HG03045 (cell line): Measurements from ENCODE around the gene NPHP4.

Experiments used
- ATAC-seq: cut with Tn5 transposase; IDR thresholded peaks from one replicate; pipeline ENCODE4 v1.9.1; 2021; ENCODE audit warnings: mild to moderate bottlenecking, moderate library complexity; ENCODE audit not compliant: unreplicated experiment

NPHP4 gene

DNA sequence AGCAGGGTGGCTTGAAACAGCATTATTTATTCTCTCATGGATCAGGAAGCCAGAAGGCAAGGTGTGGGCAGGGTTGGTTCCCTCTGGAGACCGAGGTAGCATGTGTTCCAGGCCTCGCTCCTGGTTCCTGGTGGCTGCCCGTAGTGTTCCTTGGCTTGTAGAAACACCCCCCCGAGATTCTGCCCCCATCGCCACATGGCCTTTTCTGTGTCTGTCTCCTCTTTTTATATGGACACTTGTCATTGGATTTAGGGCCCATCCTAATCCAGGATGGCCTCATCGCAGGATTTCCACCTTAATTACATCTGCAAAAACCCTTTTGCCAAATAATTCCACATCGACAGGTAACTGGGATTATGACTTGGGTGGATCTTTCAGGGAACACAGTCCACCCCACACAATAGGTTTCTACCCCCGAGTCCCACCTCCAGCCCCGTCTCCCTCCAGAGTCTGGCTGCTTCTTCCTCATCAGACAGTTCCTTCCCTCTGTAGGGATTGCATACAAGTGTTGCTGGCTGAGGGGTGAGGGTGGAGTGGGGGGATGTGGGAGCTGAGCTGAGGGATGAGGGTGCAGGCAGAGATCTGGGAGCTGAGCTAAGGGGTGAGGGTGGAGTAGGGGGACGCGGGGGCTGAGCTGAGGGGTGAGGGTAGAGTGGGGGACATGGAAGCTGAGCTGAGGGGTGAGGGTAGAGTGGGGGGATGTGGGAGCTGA lies 12.3 kb upstream of the NPHP4 start:
- no peak for ATAC-seq

DNA sequence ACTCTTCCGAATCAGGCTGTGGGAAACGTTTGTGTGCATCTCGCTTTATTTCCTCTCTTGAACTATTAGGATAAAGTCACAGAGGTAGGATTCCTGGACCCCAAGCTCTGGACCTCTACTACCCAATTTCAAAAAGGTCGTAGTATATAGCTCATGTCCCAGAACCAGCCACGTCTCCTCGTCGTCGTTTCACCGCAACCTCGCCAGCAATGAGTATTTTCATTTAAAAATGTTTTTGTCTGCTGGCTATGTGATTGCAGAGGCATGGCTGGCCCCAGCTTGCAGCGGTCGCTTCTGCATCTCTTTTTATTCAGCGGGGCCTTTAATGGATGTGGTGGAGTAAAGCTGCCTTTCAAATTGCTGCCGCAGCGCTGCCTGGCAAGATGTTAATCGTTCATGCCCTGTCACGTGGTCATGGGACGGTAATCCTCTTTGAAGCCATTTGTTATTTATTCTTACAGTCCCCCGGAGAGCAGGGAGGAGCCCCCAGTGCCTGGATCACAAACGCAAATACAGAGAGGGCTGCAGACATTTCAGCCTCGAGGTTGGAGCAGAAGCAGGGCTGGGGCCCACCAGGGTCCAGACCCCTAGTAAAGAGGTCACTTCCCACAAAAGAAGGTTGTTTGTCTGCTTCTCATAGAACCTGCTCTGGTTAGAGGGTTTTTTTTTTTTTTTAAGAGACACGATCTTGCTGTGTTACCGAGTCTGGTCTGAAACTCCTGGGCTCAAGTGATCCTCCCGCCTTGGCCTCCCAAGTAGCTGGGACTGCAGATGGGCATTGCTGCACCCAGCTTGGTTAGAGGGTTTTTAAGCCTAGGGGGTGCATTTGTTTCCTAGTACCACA lies 11.6 kb upstream of the NPHP4 start:
- ATAC-seq = no peak

DNA sequence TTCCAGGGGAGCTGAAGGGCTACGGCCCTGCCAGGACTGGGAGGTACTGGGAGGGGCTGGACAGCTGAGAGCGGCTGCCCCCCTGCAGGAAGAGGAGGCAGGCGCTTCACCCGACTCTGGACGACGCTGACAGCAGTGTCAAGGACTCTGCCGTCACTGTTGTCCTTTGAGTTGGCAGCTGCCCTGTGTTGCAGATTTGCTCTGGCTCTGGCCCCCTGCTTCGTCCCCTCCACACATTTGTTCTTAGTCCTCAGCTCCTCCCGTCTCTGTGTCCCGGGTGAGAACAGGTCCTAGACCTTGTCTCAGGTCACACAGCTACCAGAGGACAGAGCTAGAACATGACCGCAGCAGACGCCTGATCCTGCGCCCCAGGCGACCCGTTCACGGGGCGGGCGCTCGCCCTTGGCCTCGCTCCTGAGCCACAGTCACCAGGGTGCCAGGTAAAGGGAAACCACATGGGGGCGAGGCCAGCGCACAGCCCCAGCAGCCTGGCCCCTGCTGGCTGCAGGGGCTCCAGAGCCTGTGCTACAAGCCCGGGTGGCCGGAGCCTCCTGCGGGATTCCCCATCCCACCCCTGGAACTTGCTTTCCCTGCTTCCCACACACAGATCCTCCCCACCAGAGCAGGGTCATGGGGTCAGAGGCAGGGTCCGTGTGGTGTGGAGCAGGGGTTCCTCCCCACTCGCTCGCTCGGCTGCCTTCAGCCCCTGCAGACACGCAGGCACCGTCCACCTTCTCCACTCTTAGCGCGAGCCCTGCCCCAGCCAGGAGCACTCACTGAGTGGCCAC lies 10.7 kb upstream of the NPHP4 start:
- ATAC-seq = no peak

DNA sequence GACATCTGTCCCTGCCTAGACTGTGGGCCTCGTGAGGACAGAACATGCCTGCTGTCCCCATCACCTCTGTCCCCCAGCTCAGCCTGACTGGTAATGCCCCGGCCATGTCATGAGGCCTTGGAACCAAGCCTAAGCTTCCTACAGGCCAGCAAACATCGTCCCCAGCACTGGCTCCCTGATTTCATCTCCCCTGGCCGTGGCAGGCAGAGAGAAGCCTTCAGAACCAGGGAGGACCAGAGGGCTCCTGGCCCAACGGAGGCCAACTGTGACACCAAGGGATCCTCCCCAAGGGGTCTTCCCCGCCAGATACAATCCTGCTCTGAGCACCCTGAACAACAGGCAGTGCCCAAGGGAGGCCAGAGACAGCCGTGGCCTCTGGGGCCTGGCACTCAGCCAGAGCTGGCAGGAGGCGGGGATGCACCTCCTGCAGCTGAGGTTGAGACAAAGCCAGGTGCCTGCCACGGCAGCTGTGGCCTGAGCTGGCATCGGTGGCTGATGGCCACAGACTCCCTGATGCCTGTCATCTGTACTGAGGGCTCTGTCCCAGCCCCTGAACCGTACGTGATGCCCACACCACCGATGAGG lies 9.9 kb upstream of the NPHP4 start:
- ATAC-seq = no peak

DNA sequence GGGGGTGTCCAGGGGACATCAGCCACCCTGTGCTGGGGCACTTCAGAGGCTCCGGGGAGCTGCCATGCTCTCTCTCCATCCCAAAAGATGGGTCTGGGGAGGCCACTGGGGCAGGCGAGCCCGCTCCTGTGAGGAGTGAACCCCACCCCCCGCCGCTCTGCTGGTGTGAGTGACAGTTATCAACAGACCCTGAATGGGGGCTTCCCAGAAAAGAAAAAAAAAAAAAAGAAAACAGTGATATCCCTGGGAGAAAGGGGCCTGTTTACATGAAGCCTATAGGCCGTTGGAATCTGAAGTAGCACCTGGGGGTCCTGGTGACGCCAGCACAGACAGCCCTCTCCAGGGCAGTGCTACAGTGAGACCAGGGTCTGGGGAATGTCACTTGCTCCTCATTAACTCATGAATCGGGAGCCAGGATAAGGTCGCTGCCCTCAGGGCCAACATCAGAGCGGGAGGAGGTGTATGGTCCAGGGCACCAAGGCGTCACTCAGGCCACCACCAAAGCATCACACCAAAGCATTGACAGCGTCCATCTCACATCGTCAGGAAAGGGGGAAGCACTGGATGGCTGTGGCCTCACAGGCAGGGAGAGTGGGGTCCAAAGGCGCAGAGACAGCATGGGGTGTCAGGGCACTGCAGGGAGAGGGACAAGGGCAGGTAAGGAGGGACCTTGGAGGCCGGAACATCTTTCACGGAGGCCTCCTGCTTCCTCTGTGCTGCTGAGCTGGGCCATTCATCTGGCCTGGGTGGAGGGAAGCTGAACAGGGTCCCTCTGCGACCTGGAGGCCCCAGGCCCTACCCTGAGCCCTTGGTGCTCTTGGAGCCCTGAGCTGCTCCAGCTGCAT lies 8.4 kb upstream of the NPHP4 start:
- ATAC-seq = no peak

DNA sequence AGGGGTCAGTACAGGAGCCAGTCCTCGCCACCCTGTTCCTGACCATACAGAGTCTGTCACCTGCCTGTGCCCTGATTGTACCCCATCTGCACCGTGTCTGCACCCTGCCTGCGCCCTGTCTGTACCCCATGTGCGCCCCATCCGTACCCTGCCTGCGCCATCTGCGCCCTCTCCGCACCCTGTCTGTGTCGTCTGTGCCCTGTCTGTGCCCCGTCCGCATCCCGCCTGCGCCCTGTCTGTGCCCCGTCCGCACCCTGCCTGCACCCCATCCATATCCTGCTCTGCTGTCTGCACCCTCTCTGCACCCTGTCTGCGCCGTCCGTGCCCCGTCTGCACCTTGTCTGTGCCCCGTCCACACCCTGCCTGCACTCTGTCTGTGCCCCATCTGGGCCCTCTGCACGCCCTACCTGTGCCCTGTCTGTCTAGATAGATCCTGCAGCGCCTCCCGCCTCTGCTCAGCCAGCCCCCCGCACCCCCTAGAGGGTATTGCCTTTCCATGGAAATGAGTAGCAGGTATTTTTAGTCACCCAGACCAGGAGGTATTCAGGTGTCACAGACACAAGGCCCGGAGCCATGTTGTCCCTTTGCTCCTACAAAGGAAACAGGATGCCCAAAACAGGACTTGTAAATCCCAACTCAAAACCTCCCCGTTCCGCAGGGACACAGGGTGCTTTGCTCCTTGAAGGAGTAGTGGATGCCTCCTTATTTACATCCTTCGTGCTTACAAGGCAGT lies 7.7 kb upstream of the NPHP4 start:
- ATAC-seq = no peak

DNA sequence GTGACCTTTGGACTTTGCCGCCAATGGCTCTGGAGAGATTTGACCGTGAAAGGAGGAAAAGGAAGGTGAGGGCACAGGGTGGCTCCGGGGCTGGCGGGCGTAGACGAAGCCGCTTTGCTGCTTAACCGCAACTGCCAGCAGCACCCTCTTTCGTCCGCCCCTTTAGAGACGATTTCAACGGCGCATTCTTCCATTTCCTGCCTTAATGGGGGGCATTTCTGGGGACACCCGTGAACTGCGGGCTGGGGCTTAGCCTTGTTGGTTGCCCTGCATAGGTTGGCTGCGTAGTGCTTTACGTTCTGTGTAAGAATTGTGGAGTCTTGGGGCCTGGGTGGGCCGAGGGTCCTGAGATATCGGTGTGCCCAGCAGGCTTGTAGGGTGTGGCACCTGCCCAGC lies 6.7 kb upstream of the NPHP4 start:
- ATAC-seq = no peak

DNA sequence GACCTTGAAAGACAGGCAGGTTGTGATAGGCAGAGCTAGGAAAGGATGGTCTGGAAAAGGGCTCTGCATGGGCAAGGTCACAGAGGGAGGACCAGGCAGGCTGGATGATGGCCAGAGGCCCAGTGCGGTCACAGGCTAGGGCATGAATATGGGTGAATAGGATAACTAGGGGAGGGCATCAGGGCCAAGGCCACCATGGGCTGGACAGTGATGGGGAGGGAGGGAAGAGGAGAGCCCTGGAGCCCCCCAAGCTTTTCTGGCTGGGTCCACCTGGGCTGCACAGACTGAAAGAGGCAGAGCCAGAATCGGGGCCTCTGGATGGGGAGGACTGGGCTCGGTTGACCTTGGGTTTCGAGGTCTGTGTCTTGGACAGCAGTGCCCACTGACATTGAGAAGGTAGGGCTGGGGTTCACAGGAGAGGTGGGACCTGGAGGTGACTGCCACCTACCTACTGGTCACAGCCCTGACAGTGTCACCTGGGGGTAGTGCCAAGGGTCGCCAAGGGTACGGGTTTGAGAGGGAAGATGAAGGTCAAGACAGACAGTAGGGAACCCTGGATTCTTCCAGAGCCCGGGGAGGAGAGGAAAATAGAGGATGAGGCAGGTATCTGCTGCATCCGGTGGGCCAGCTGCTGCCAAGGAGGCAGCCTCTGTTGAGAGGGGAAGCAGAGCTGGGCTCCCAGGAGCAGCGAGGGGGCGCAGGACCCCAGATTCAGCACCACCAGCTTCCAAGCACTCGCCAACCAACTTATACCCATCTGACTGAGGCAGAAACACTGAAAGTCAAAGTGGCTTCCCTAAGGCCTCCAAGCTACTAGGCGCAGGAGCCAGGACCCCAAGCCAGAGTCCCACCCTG lies 6.1 kb upstream of the NPHP4 start:
- ATAC-seq = no peak

DNA sequence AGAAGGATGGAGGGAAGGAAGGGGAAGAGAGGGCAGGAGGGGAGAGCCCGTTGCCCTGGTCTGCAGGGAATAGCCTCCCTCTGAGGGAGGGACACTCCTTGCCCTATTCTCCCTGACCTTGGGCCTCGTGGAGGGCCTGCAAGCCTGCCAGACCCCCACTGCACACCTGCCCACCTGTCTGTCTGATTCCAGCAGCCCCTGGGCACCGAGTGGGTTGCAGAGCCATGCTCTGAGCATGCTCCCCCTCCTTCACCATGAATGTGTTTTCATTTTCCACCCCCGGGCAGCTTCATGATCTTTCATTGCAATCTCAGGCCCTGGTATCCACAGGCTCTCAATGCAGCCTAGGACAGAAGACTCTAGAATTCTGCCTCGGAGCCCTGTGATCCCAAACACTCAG lies 5.1 kb upstream of the NPHP4 start:
- no peak for ATAC-seq

DNA sequence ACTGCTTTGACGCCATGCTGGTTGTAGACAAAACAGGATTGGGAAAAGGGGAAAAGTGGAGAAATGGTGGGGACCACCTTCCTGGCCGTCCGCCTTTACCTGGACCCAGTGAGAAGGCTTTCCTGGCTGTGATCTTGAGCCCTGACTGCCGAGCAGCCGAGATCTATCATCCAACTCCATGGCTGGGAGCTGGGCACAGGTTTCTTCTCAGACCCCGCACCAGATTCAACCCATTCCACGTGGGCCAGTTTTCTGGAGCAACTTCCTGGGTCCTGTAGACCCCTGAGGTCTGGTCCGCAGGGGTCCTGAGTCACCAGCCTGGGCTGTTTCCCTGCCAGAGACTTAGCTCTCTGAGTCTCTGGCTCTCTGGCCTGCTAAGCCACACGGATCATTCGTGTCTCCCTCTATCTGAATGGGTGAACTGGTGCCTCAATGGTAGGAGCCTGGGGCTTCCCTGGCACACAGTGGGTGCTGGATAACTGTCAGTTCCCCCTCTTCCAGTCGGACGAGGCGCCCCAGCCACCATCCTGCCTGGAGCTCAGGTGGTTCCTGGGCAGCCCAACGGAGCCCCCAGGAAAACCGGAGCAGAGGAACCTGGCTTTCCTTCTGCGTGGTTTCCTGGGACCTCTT lies 4.5 kb upstream of the NPHP4 start:
- ATAC-seq = no peak

DNA sequence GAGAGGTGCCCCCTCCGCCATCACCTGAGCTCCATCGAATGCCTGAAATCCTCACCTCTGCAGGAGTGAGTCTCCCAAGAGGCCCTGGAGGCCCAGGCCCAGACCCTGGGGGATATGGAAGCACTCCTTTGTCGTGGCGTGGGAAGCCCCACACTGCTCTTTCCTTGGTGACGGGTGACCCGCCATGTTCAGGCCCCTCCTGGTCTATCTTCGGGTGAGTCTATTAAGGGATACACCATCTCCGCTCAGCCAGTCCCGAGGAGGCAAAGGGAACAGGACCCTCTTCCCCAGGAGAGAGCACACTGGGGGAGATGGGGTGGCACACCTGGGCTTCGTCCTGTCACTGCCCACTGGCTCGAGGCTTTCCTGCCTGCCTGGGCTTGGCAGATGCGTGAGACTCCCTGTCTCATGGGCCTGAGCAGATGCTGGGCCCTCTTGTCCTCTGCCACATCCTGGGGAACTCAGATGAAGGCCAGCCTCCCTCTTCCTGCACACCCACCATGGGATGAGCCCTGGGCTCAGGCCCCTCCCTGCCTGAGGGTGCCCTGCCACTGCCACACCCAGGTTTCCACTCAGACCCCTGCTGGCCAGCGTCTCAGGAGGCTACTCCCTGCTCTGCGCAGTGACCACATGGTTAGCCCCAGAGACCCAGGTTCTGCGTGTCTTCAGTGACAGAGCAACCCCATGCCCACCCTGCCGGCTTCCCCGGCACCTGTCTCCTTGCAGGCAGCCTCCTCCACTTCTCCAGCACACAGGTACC lies 3.8 kb upstream of the NPHP4 start:
- no peak for ATAC-seq

DNA sequence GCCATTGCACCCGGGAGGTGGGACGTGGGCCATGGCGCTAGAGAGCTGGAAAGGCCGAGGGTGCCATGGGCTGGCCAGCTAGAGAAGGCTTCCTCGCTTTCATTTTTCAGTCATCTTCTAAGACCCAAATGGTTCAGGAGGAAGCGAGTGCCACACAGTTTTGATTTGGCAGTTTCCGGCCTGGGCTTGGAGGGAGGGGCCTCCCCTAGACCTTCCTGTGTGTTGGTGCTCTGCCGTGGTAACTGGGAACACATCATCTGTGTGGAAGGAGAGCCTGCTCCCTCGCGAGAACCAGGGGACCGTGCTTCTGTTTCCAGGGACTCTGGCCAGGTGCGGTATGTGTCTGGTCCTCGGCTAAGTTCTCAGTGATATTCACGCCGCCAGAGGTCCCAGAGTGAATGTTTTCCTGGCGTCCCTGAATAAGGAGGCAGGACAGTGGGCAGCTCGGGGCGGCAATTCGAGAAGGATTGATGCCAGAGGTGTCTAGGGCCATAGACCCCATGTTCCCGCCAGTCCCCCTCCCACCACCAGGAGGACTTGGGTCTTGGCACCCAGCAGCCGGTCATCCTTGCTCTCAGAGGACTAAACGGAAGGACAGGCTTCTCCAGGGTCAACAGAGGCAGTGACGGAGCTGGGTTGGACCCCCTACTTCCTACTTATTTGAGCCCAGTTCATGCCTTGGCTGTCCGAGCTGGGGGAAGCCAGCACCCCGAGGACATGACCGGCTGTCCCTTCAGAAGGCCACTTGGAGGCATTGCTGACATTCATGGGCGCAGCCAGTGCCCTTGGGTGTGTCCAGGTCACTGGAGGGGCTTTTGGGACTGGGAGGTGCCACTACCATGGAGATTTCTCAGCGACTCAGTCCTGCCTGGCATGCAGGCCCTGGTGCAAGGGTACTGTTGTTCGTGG lies 2.7 kb upstream of the NPHP4 start:
- no peak for ATAC-seq

DNA sequence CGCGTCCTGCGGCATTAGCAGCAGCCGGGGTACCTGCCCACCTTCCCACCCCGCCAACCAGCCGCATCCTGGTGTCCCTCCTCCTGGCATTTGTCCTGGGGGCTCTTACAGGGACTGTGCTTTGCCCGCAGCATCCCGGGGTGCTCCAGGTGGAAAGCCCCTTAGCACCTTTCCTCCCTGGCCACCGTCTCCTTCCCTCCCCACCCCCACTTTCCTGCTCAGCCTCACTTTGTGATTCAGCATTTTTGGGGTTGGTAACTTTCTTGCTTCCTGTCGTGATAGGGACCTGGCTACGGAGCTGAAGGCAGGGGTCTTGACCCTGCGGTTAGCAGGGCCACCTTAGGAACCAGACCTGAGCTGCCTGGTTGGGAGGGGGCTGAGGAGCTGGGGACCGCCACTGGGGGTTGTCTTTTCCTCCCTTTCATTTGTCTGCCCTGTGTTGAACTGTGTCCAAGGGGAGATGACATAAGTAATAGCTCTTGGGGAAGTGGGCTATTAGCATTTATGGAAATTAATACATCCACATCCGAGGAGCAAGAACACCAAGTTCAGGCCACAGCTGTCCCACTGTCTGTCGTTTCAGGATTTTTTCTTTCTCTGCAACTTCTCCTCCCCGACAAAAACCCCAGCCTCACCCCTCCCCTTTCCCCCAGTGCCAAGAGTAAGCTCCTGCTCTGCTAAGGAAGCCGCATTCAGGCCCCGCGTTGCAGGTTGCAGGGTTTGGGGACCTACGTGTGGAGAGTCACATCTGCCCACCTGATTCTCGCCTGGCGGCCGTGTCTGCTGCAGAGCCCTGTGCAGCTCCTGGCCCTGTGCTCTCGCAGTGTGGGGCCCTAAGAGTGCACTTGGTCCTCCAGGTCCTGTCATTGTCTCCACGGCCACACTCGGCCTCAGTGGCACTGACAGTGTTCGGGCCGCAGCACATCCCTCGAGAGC lies 1.6 kb upstream of the NPHP4 start:
- no peak for ATAC-seq

DNA sequence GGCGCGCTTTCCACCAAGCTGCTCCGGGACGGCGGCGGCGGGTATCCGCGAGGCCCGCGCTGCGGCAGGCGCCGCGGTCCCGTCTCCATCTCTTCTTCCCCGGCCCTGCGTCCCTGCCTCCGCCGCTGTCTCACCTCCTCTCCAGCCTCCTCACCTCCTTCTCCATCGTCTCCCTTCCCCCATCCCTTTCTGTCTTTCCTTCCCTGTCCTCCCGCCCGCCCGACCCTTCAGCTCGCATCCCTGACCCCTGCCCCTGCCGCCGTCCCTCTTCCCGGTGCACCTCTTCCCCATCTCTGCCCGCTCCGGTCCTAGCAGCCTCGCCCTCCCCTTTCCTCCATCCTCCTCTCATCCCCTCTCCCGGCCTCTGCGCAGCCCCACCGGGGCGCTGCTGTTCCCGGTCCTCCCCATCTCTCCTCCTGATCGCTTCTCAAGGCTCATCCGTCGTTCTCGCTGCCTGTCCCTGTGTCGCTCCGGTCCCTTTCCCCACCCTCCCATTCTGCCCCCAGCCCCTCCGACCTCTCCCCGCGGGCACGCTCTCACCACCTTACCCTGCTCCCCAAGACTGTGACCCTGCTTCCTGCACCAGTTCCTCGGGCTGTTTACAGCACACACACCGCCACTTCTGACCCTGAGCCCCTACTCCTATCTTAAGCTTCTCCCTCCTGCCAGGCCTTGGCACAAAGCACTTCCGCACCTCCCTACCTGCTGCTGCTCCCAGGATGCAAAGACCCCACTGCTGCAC lies 760 bp upstream of the NPHP4 start:
- ATAC-seq = no peak
